ENCODE data around the gene APOL6. TPM values are rescaled to one million over a fixed set of nuclear protein-coding genes. Genes with fewer than 3 reads are reported as not detected.
"Not testable (repeated sequence)": the region's sequence is repeated elsewhere in the genome, so short reads cannot be mapped to it uniquely, and the experiment has no call there.

The APOL6 gene
- polyA plus RNA-seq, 4 donors, result 3.4 to 4.7 (median 3.6) TPM

- DNase-seq (ENCODE audit: low read depth in 4 of 4, low spot score in 2 of 4), result no peak
Observed at GRCh38 chr22:35617137-35617755, 31.0 kb upstream of the APOL6 start, which contains the start of gene MB. TSS of gene MB (minus strand) at chr22:35617329. CDS start at chr22:35617257, 72 bp downstream.

DNA sequence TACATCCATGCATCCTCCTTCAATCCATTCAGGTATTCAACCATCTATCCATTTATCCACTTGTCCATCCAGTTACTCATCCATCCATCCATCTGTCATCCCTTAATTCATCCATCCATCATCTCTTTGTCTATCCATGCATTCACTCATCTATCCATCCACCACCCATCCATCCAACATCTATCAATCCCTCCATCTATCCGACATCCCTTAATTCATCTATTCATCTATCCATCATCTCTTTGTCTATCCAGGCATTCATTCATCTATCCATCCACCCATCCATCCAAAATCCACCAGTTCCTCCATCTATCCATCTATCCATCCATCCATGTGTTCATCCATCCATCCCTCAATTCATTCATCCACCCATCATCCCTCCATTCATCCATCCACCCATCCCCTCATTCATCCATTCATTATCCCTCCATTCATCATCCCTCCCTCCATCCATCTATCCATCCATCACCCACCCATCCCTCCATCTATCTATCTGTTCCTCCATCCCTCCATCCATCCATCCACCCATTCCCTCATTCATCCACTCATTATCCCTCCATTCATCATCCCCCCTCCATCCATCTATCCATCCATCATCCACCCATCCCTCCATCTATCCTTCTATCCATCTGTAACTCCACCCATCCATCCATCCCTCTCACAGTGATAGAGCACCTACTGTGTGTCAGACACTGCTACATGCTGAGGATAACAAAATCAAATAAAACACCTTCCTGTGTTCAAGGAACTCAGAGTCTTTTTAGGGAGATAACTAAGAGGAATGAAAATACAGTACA, 29.6 kb upstream of the APOL6 start:
- no peak for DNase-seq (ENCODE audit: low read depth in 4 of 4, low spot score in 2 of 4)

DNA sequence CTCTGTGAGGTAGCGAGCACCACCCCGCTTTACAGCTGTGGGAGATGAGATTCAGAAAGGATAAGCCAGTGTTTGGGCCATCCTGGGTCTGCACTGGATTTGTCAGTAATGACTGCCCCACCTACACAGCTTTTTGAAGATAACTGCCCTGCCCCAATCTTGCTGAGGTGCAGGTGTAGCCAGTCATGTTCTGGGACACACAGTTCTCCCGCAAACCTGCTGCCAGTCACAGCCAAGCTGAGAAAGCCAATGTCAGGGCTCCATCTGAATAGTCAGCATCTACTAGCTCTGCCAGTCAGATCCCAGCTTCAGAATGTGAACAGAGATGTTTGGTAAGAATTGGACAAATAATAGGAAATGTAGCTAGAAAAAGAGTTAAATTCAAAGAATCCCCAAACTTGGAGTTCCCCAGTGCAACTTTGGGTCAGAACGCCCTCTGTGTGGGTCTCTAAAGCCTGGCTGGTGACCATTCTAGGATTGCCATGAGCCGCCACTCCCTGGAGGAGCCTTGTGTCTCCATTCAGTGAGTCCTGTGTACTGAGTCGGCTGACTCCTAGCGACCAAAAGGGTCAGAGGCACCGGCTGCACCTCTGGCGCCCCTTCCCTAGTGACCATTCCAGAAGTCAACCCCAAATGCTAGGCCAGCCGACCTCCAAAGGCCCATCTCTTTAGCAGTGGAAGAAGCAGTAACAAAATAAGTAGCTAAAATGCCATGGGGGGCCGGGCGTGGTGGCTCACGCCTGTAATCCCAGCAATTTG, 28.7 kb upstream of the APOL6 start:
- no peak for DNase-seq (ENCODE audit: low read depth in 4 of 4, low spot score in 2 of 4)

GRCh38 chr22:35620624-35621251, 27.5 kb upstream of the APOL6 start:
- peak in 1 of 4 donors; percentile 45 for DNase-seq (ENCODE audit: low read depth in 4 of 4, low spot score in 2 of 4)

- no peak for DNase-seq (ENCODE audit: low read depth in 4 of 4, low spot score in 2 of 4)
Observed at GRCh38 chr22:35621451-35621850, 26.8 kb upstream of the APOL6 start.

GRCh38 chr22:35622191-35622913, 25.9 kb upstream of the APOL6 start:
- no peak for DNase-seq (ENCODE audit: low read depth in 4 of 4, low spot score in 2 of 4)

DNA sequence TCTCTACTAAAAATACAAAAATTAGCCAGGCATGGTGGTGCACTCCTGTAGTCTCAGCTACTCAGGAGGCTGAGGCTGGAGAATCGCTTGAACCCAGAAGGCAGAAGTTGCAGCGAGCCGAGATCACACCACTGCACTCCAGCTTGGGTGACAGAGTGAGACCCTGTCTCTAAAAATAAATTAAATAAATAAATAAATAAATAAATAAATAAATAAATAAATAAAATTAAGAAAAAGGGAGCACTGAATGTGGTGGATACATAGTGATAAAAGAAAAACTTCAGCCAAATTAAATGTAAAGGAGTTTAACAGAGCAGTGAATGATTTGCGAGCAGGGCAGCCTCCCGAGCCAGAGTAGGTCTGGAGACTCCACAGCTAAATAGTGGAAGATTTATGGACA, 24.4 kb upstream of the APOL6 start:
- not testable (repeated sequence) for DNase-seq (ENCODE audit: low read depth in 4 of 4, low spot score in 2 of 4)

DNA sequence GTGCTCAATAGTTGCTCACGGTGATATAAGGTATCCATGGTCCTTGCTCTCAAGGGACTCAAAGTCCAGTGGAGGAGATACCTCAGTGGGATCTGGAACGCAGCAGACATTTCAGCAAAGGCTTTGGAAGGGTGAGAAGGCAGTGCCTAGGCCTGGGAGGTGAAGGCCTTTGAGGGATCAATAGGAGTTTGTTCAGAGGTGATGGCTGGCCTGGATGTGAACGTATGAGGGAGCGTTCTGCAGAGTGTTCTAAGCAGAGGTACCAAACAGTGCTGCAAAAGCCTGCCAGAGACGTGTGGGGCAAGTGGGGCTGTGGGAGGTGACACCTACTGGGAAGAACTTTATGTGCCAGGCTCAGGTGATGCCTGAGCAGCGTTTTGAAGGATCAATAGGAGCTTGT, 23.7 kb upstream of the APOL6 start:
- no peak for DNase-seq (ENCODE audit: low read depth in 4 of 4, low spot score in 2 of 4)

- DNase-seq (ENCODE audit: low read depth in 4 of 4, low spot score in 2 of 4), result no peak
Observed at GRCh38 chr22:35625763-35626432, 22.3 kb upstream of the APOL6 start.

DNA sequence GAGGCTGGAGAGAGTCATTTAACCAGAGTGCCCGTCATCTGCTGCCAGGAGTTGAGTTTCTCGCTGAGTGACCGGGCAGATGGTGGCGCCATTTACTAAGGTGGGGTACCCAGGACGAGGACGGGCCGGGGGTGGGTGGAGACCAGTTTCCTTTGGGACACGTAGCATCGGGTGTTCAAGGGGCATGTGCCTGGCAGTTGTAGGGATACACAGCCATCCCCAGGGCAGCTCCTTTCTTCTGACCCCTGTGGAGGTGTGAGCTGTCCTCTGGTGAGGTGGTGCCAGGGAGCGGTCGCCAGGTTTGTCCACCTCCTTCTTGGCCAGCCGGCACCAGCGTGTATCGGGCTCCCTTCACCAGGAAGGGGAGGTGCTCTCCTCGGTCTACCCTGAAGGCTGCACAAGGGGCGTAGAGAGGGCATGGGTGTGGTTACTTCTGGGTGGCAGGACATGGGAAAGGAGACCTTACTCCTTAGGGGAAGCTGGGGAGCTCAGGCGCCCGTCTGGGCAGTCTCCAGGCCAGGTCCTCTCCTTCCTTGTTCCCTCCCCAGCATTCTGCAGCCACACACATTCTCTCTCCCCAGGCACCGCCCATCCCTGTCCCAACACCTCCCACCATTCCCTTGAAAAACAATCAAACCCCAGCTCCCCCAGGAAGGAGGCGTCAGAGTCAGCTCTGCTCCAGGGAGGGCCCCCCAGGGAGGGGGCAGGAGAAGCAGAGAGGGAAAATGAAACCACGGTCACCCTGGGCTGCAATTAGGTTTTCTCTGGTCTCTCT, 20.8 kb upstream of the APOL6 start:
- peak in 1 of 4 donors; percentile 69 for DNase-seq (ENCODE audit: low read depth in 4 of 4, low spot score in 2 of 4)

- DNase-seq (ENCODE audit: low read depth in 4 of 4, low spot score in 2 of 4), result no peak
Observed at GRCh38 chr22:35628732-35629131, 19.5 kb upstream of the APOL6 start.

GRCh38 chr22:35629406-35630216, 18.6 kb upstream of the APOL6 start:
- DNase-seq (ENCODE audit: low read depth in 4 of 4, low spot score in 2 of 4), result no peak

DNA sequence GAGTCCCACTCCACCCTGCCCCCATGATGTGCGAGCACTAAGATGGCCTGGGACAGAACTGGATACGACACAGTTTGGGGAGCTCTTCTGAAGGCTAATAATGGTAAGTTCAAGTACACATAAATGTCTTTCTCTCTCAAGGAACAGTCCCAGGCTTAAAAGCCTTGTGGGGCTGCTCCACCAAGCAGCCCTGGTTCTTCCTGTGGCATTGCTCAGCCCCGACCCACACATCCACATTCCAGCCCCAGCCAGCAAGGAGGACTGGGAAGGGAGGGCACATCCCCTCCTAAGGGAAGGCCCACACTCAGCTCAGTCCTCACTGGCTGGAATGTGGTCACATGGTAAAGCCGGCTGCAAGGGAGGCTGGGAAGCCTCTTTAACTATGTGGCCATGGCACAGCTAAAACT, 17.9 kb upstream of the APOL6 start:
- no peak for DNase-seq (ENCODE audit: low read depth in 4 of 4, low spot score in 2 of 4)

- no peak for DNase-seq (ENCODE audit: low read depth in 4 of 4, low spot score in 2 of 4)
Observed at GRCh38 chr22:35630891-35631290, 17.4 kb upstream of the APOL6 start.

- no peak for DNase-seq (ENCODE audit: low read depth in 4 of 4, low spot score in 2 of 4)
Observed at GRCh38 chr22:35631597-35631996, 16.6 kb upstream of the APOL6 start.

DNA sequence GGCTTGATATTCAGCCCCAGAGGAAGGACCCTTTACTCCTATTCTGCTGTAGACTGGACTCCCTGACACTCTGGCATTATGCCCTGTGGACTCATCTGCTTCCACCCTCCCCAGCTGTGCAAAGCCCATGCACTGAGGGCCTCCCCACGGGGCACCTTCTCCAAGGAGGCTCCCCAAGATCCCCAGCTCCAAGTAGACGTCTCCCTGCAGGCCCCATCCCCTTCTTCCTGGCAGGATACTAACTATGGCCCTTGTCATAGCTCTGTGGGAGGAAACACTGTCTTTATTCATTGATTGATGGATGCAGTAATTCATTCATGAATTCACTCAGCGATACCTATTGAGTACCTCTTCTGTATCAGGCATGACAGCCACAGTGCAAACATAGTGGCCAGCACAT, 15.3 kb upstream of the APOL6 start:
- no peak for DNase-seq (ENCODE audit: low read depth in 4 of 4, low spot score in 2 of 4)

- no peak for DNase-seq (ENCODE audit: low read depth in 4 of 4, low spot score in 2 of 4)
Observed at GRCh38 chr22:35633520-35633919, 14.7 kb upstream of the APOL6 start.

DNA sequence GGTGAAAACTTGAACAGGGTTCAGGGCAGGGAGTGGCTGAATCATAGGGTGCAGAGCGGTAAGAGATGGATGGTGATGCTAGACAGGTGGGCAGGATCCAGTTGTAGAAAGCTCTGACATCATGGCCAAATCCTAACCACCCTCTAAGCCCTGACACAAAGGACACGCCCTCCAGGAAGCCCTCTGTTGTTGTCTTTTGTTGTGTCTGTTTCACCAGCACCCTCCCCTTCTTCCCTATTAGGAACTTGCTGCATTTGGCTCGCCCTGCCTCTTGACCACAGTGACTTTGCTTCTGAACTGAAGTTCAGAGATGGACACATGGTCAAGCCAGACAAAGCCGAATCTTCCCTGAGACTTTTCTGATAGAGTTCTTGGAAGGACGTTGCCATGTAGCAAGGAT, 14.2 kb upstream of the APOL6 start:
- DNase-seq (ENCODE audit: low read depth in 4 of 4, low spot score in 2 of 4), result no peak
